Upper lobe of left lung (tissue), 6 donors: ENCODE data around the gene MYO18B. TPM values are rescaled to one million over a fixed set of nuclear protein-coding genes. Genes with fewer than 3 reads are reported as not detected.
A peak's percentile ranks its signal among the peaks of the same experiment; 100 is the strongest.

ENCODE experiments used
- ATAC-seq, 2 donors: fragments of 200-7000 bp; cut with Tn5 transposase; one replicate each; pipeline ENCODE4 v1.9.1; 2022; ENCODE audit warnings: mild to moderate bottlenecking in 2 of 2, moderate library complexity in 2 of 2; ENCODE audit not compliant: low FRiP score in 2 of 2
- DNase-seq, 2 donors: peaks; one replicate each; pipeline ENCODE4 v3.0.0-alpha.2; 2019 to 2020
- H3K27ac ChIP-seq, 4 donors: fragments of 200-600 bp; sonication (generic); one replicate each; pipeline ENCODE4 v1.5.1; 2016 to 2019
- H3K27me3 ChIP-seq, 4 donors: fragments of 200-600 bp; sonication (generic); one replicate each; pipeline ENCODE4 v1.5.1; 2017 to 2019
- H3K36me3 ChIP-seq, 4 donors: fragments of 200-600 bp; sonication (generic); one replicate each; pipeline ENCODE4 v1.5.1; 2016 to 2019
- H3K4me1 ChIP-seq, 4 donors: fragments of 200-600 bp; sonication (generic); one replicate each; pipeline ENCODE4 v1.5.1; 2018 to 2019
- H3K4me3 ChIP-seq, 4 donors: fragments of 200-600 bp; sonication (generic); one replicate each; pipeline ENCODE4 v1.5.1; 2017 to 2019; ENCODE audit warnings: mild to moderate bottlenecking in 2 of 4, moderate library complexity in 1 of 4
- H3K9me3 ChIP-seq, 4 donors: fragments of 200-600 bp; sonication (generic); one replicate each; pipeline ENCODE4 v1.5.1; 2018 to 2019
- EP300 ChIP-seq, 4 donors: sonication (generic); formaldehyde crosslinking; IDR thresholded peaks; one replicate each; pipeline ENCODE4 v1.5.1; 2017; ENCODE audit warnings: antibody characterized with exemption in 4 of 4, control low read depth in 2 of 4
- POLR2A ChIP-seq, 4 donors: fragments of 450-650 bp; IDR thresholded peaks; one replicate each; pipeline ENCODE4 v1.5.1; 2016 to 2017; ENCODE audit warnings: antibody characterized with exemption in 4 of 4, mild to moderate bottlenecking in 2 of 4
- POLR2AphosphoS5 ChIP-seq, 2 donors: sonication (generic); formaldehyde crosslinking; IDR thresholded peaks; one replicate each; pipeline ENCODE4 v1.5.1; 2017; ENCODE audit warnings: antibody characterized with exemption in 2 of 2
- WGBS, 2 donors: methylation state at CpG; one replicate each; pipeline ENCODE4 v1.1.5; 2017 to 2018; 5-methylcytosine and 5-hydroxymethylcytosine counted together
- total RNA-seq, 6 donors: library from RNA; depleted of rRNA in 4 of 6; stranded (reverse); fragments of >200 nt in 4 of 6; gene quantifications; one replicate each; pipeline versions ENCODE4 v1.1.0 to v1.2.1, GENCODE V29; 2016 to 2021
- TF ChIP-seq, protein P1 (sequence below), 6 experiments: fragments of 450-650 bp in 4 of 6; fragments of 200-600 bp in 2 of 6; sonication (generic) in 2 of 6; IDR thresholded peaks; one replicate each; pipeline ENCODE4 v1.5.1; 2016 to 2019; ENCODE audit warnings: antibody characterized with exemption in 6 of 6
- donor health status: DM: no; HTN: no; CAD: no; lungs with moderate emphysema.
- donor health status: DM: no; HTN: yes; CAD: no; lungs with severe emphysema.

Gene MYO18B
- total RNA-seq, 6 donors from 2014 or later = 0.09 to 1.3 (median 0.17) TPM; not detected in 3

DNA sequence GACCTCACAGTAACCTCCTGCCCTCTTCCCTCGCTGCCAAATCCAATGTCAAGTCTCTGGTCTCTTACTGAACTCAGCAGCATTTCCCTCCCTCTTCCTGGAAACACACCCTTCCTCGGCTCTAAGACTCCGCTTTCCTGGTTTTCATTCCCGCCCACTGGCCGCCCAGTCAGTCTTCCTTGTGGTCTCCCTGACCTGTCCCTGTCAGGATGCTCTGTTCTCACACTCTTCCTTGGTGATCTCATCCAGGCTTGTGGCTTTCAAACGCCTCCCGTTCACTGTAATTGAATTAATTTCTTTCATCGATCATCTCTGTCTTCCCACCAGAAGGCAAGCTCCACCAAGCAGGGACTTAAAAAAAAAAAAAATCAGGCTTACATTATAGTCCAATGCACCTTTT is 33.5 kb downstream of the MYO18B start:
- WGBS, 2 donors = 41% methylated on average over 8 of the region's 8 CpGs
- ATAC-seq = no peak
- Histone ChIP-seq H3K36me3 (no peaks in the 10 kb centered on the region), H3K27ac (no peak overlapping the region), H3K4me1 (no peaks in the 10 kb centered on the region), H3K27me3 (no peaks in the 10 kb centered on the region), H3K4me3 (no peak overlapping the region), H3K9me3 (no peaks in the 10 kb centered on the region)
- TF ChIP-seq, protein P1, sequence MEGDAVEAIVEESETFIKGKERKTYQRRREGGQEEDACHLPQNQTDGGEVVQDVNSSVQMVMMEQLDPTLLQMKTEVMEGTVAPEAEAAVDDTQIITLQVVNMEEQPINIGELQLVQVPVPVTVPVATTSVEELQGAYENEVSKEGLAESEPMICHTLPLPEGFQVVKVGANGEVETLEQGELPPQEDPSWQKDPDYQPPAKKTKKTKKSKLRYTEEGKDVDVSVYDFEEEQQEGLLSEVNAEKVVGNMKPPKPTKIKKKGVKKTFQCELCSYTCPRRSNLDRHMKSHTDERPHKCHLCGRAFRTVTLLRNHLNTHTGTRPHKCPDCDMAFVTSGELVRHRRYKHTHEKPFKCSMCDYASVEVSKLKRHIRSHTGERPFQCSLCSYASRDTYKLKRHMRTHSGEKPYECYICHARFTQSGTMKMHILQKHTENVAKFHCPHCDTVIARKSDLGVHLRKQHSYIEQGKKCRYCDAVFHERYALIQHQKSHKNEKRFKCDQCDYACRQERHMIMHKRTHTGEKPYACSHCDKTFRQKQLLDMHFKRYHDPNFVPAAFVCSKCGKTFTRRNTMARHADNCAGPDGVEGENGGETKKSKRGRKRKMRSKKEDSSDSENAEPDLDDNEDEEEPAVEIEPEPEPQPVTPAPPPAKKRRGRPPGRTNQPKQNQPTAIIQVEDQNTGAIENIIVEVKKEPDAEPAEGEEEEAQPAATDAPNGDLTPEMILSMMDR (IDR thresholded peaks at IDR 0.05) = no peak
- TF ChIP-seq POLR2A (IDR thresholded peaks at IDR 0.05) (no peak), EP300 (IDR thresholded peaks at IDR 0.05) (no peak), POLR2AphosphoS5 (IDR thresholded peaks at IDR 0.05) (no peak)
- no peak for DNase-seq

DNA sequence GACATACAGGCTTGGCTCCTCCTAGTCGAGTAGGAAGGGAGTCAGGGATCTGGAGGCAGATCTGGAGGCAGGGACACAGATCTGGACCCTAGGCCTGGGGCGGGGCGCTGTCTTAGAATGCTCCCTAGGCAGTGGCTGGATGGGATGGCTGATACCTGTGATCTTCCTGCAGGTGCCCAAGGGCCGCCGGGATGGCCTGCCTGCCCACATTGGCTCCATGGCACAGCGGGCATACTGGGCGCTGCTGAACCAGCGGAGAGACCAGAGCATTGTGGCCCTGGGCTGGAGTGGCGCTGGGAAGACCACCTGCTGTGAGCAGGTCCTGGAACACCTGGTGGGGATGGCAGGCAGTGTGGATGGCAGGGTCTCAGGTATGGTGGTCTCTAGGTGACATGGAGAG is 35.4 kb downstream of the MYO18B start:
- 71 to 95% methylated on average over 4 to 9 of the region's 9 CpGs for WGBS, 2 donors
- TF ChIP-seq POLR2A (IDR thresholded peaks at IDR 0.05) = no peak
- TF ChIP-seq EP300 (IDR thresholded peaks at IDR 0.05) = no peak
- TF ChIP-seq, protein P1 (IDR thresholded peaks at IDR 0.05) = no peak
- TF ChIP-seq POLR2AphosphoS5 (IDR thresholded peaks at IDR 0.05) = no peak
- Histone ChIP-seq H3K9me3 (no peaks in the 10 kb centered on the region), H3K36me3 (no peaks in the 10 kb centered on the region), H3K4me1 (no peaks in the 10 kb centered on the region), H3K27me3 (no peaks in the 10 kb centered on the region), H3K27ac (no peak overlapping the region), H3K4me3 (no peak overlapping the region)
- no peak for ATAC-seq
- peak in 1 of 2 donors; percentile 69 for DNase-seq

DNA sequence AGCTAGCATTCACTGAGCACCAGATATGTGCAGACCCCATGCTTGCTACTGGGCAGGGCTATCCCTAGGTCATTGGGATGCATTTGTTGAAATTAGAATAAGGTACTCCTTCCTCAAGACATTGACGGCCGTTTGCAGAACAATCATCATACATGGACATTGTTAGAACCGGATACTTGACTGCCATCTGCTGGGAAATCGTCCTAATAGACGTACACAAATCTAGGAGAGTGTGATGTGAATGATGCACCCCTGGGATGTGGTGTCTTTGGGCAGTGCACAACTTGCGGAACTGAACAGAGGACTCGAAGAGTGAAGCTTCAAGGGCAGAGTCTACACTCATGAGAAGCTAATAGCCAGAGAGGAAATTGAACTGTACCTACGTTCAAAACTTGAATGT is 35.9 kb downstream of the MYO18B start:
- Histone ChIP-seq H3K27ac (no peak overlapping the region), H3K36me3 (no peaks in the 10 kb centered on the region), H3K4me1 (no peaks in the 10 kb centered on the region), H3K9me3 (no peaks in the 10 kb centered on the region), H3K4me3 (no peak overlapping the region), H3K27me3 (no peaks in the 10 kb centered on the region)
- TF ChIP-seq, protein P1 (IDR thresholded peaks at IDR 0.05) = no peak
- TF ChIP-seq POLR2AphosphoS5 (IDR thresholded peaks at IDR 0.05) (no peak), POLR2A (IDR thresholded peaks at IDR 0.05) (no peak), EP300 (IDR thresholded peaks at IDR 0.05) (no peak)
- DNase-seq (no peak), ATAC-seq (peak in 1 of 2 donors; percentile 28)
- WGBS, 2 donors = 37% methylated on average over 8 of the region's 8 CpGs

DNA sequence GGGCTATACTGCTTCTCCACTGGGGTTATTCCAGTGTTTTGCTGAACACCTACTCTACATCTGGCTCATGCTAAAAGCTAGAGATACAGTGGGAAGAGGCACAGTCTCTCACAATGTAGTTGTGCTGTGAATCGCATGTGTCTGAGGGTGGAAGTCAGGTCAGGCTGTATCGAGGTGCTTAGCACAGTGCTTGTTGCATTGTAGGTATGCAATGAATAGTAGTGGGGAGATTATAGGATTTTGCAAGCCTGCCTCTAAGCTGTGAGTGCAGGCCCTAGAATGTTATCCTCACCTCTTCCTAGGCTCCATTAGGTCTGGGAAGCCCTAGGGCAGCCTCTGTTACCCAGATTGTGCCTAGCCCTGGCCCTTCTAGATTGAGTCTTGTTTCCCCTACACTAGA is 37.4 kb downstream of the MYO18B start:
- DNase-seq (no peak), ATAC-seq (no peak)
- H3K36me3 ChIP-seq = no peaks in the 10 kb centered on the region
- H3K27me3 ChIP-seq = no peaks in the 10 kb centered on the region
- no peaks in the 10 kb centered on the region for H3K4me1 ChIP-seq
- no peaks in the 10 kb centered on the region for H3K9me3 ChIP-seq
- TF ChIP-seq EP300 (IDR thresholded peaks at IDR 0.05) = no peak
- TF ChIP-seq POLR2AphosphoS5 (IDR thresholded peaks at IDR 0.05) = no peak
- TF ChIP-seq POLR2A (IDR thresholded peaks at IDR 0.05) = no peak
- TF ChIP-seq, protein P1 (IDR thresholded peaks at IDR 0.05) = no peak
- WGBS, 2 donors = 90 to 93% methylated on average over 2 of the region's 2 CpGs
- H3K27ac ChIP-seq = no peak overlapping the region
- H3K4me3 ChIP-seq = no peak overlapping the region

DNA sequence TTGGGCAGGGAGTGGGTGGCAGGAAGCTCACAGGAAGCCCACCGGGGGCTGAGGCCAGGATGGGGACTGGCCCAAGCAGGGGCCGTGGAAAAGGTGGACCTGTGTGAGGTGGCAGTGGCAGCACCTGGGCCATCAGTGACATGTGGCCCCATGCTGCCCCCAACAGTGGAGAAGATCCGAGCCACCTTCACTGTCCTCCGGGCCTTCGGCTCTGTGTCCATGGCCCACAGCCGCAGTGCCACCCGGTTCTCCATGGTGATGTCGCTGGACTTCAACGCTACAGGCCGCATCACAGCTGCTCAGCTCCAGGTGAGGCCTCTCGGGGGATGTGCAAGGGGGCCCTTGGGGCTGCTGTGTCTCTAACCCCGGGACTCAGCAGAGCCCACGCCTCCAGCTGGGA is 37.9 kb downstream of the MYO18B start:
- TF ChIP-seq POLR2A (IDR thresholded peaks at IDR 0.05) (no peak), EP300 (IDR thresholded peaks at IDR 0.05) (no peak), POLR2AphosphoS5 (IDR thresholded peaks at IDR 0.05) (no peak)
- TF ChIP-seq, protein P1 (IDR thresholded peaks at IDR 0.05) = no peak
- Histone ChIP-seq H3K4me3 (no peak overlapping the region), H3K27ac (no peak overlapping the region), H3K4me1 (no peaks in the 10 kb centered on the region), H3K27me3 (no peaks in the 10 kb centered on the region), H3K36me3 (no peaks in the 10 kb centered on the region), H3K9me3 (no peaks in the 10 kb centered on the region)
- DNase-seq (peak in 1 of 2 donors; percentile 57), ATAC-seq (no peak)
- 60 to 79% methylated on average over 1 to 11 of the region's 13 CpGs for WGBS, 2 donors
